Measurements from ENCODE around the gene TM2D3. TPM values are rescaled to one million over a fixed set of nuclear protein-coding genes. Genes with fewer than 3 reads are reported as not detected.

The TM2D3 gene
- total RNA-seq, 1 experiment from 2014 or later, result 18.8 TPM

GRCh38 chr15:101648356-101648755, 3.8 kb downstream of the TM2D3 start:
- peaks cover 18% of the 10 kb centered on the region; the same call in 1 of the 2 replicates for H3F3A ChIP-seq (ENCODE audit: insufficient read depth, low read depth)
- peaks cover 16% of the 10 kb centered on the region; the same call in 1 of the 2 replicates for H4K20me1 ChIP-seq (ENCODE audit: insufficient read depth)
- DNase-seq, result no peak
- peaks cover 22% of the 10 kb centered on the region for H3K4me1 ChIP-seq (replicated peaks; ENCODE audit: insufficient read depth)
- H3K36me3 ChIP-seq (ENCODE audit: low read depth), result peaks cover 37% of the 10 kb centered on the region
- intact Hi-C loops (cut with micrococcal nuclease; ENCODE audit: unreplicated experiment), result no loop called here
- BruUV-seq (replicated peaks), result no TSS peak
- TF ChIP-seq CTCF (conservative IDR thresholded peaks at IDR 0.05) (no peak), EZH2 (IDR thresholded peaks at IDR 0.05; ENCODE audit: low read depth) (no peak)
- POLR2A ChIA-PET (ENCODE audit: unreplicated experiment), result no interaction called here
- H3K27ac ChIP-seq, result no peak overlapping the region
- H3K9me2 ChIP-seq (ENCODE audit: insufficient read depth), result no peaks in the 10 kb centered on the region
- H3K27me3 ChIP-seq (ENCODE audit: insufficient read depth, low read depth), result no peaks in the 10 kb centered on the region
- no peak overlapping the region for H3K4me3 ChIP-seq
- no peak overlapping the region for H3K4me2 ChIP-seq
- H2AFZ ChIP-seq, result no peak overlapping the region
- no peaks in the 10 kb centered on the region for H3K9me3 ChIP-seq (ENCODE audit: insufficient read depth, low read depth)
- CTCF ChIA-PET, result no interaction called here
- H3K79me2 ChIP-seq (ENCODE audit: low read depth), result peaks cover 50% of the 10 kb centered on the region

- Histone ChIP-seq H3K4me3 (no peak overlapping the region), H3K36me3 (ENCODE audit: low read depth) (peaks cover 37% of the 10 kb centered on the region), H3K4me1 (replicated peaks; ENCODE audit: insufficient read depth) (peaks cover 16% of the 10 kb centered on the region), H3K79me2 (ENCODE audit: low read depth) (peaks cover 42% of the 10 kb centered on the region), H3F3A (ENCODE audit: insufficient read depth, low read depth) (peaks cover 23% of the 10 kb centered on the region; the same call in 1 of the 2 replicates), H4K20me1 (ENCODE audit: insufficient read depth) (peaks cover 16% of the 10 kb centered on the region; the same call in 1 of the 2 replicates), H3K27ac (no peak overlapping the region), H3K9me3 (ENCODE audit: insufficient read depth, low read depth) (no peaks in the 10 kb centered on the region), H3K4me2 (no peak overlapping the region), H3K27me3 (ENCODE audit: insufficient read depth, low read depth) (no peaks in the 10 kb centered on the region), H2AFZ (no peak overlapping the region), H3K9me2 (ENCODE audit: insufficient read depth) (no peaks in the 10 kb centered on the region)
- TF ChIP-seq CTCF (conservative IDR thresholded peaks at IDR 0.05), result no peak
- no peak for TF ChIP-seq EZH2 (IDR thresholded peaks at IDR 0.05; ENCODE audit: low read depth)
- intact Hi-C loops (cut with micrococcal nuclease; ENCODE audit: unreplicated experiment), result no loop called here
- POLR2A ChIA-PET (ENCODE audit: unreplicated experiment), result no interaction called here
- CTCF ChIA-PET, result no interaction called here
- no TSS peak for BruUV-seq (replicated peaks)
- DNase-seq, result no peak
These were observed 4.9 kb downstream of the TM2D3 start for GRCh38 chr15:101647251-101647650.

GRCh38 chr15:101646672-101647071, 5.5 kb downstream of the TM2D3 start:
- Histone ChIP-seq H4K20me1 (ENCODE audit: insufficient read depth) (peaks cover 16% of the 10 kb centered on the region; the same call in 1 of the 2 replicates), H3K9me2 (ENCODE audit: insufficient read depth) (no peaks in the 10 kb centered on the region), H3K9me3 (ENCODE audit: insufficient read depth, low read depth) (no peaks in the 10 kb centered on the region), H3K4me1 (replicated peaks; ENCODE audit: insufficient read depth) (peaks cover 16% of the 10 kb centered on the region), H3K79me2 (ENCODE audit: low read depth) (peaks cover 39% of the 10 kb centered on the region), H3K4me3 (no peak overlapping the region), H3K36me3 (ENCODE audit: low read depth) (peaks cover 41% of the 10 kb centered on the region), H3K27ac (no peak overlapping the region), H3K27me3 (ENCODE audit: insufficient read depth, low read depth) (no peaks in the 10 kb centered on the region), H2AFZ (no peak overlapping the region), H3F3A (ENCODE audit: insufficient read depth, low read depth) (peaks cover 25% of the 10 kb centered on the region; the same call in 1 of the 2 replicates), H3K4me2 (no peak overlapping the region)
- no peak for TF ChIP-seq CTCF (conservative IDR thresholded peaks at IDR 0.05)
- TF ChIP-seq EZH2 (IDR thresholded peaks at IDR 0.05; ENCODE audit: low read depth), result no peak
- intact Hi-C loops (cut with micrococcal nuclease; ENCODE audit: unreplicated experiment), result no loop called here
- POLR2A ChIA-PET (ENCODE audit: unreplicated experiment), result no interaction called here
- CTCF ChIA-PET, result no interaction called here
- DNase-seq, result no peak
- no TSS peak for BruUV-seq (replicated peaks)
